HCT116 (cell line): ENCODE measurements around the gene SEMA7A. TPM values are rescaled to one million over a fixed set of nuclear protein-coding genes. Genes with fewer than 3 reads are reported as not detected.

Experiments used
- ATAC-seq: fragments of 200-7000 bp; cut with Tn5 transposase; 2 replicates; pipeline ENCODE4 v1.9.1; 2020; ENCODE audit warnings: mild to moderate bottlenecking, moderate library complexity
- BruUV-seq: library from RNA; stranded (reverse); fragments of 400-500 nt; replicated peaks from 2 replicates; lab custom pipeline; 2021; lab: Mats Ljungman, UMichigan
- CTCF ChIA-PET: fragments of 300-600 bp; sonication (Branson Sonifier 250); formaldehyde crosslinking; loops from one replicate; lab custom pipeline; 2021; ENCODE audit warnings: antibody characterized with exemption; lab: Charles Lee
- POLR2A ChIA-PET: fragments of 300-600, 350-600 bp; sonication (Branson Sonifier 250); formaldehyde crosslinking; loops from one replicate; lab custom pipeline; 2021; ENCODE audit warnings: antibody characterized with exemption; lab: Charles Lee
- RAD21 ChIA-PET, 2 experiments: fragments of 300-600 bp; sonication (Branson Sonifier 250); formaldehyde crosslinking; loops; one replicate each; lab custom pipeline; 2023; ENCODE audit warnings: low total read pairs in 2 of 2; ENCODE audit not compliant: uncharacterized antibody in 2 of 2, unreplicated experiment in 2 of 2, low non-redundant PET in 1 of 2; lab: Charles Lee
- DNase-seq: peaks from one replicate; pipeline ENCODE4 v3.0.0-alpha.2; 2010; ENCODE audit warnings: low read depth, low spot score
- H2AFZ ChIP-seq: fragments of 200-600 bp; shearing (Covaris generic), sonication (generic); 2 replicates; pipeline ENCODE4 v1.6.1; 2017; ENCODE audit warnings: low read depth, mixed run types, mixed read lengths, antibody characterized with exemption, low read length; ENCODE audit not compliant: poor library complexity, severe bottlenecking
- H3K27ac ChIP-seq: 2 replicates; pipeline ENCODE4 v1.5.1; 2012; ENCODE audit warnings: low read depth, low read length
- H3K27me3 ChIP-seq: fragments of 200-600 bp; sonication (generic); 2 replicates; pipeline ENCODE4 v1.6.1; 2016; ENCODE audit warnings: mixed run types, low read length, mixed read lengths; ENCODE audit not compliant: insufficient read depth
- H3K36me3 ChIP-seq, 2 experiments: fragments of 200-500 bp in 1 of 2; fragments of 200-600 bp in 1 of 2; sonication (Bioruptor generic) in 1 of 2; sonication (generic) in 1 of 2; 2 replicates each; pipeline versions ENCODE4 v1.5.1 to v1.6.1; 2014 to 2016; ENCODE audit warnings: low read length in 2 of 2, inconsistent platforms in 1 of 2, mixed read lengths in 1 of 2, mixed run types in 1 of 2; ENCODE audit not compliant: insufficient read depth in 2 of 2, control insufficient read depth in 1 of 2
- H3K4me1 ChIP-seq, 2 experiments: fragments of 200-600 bp in 1 of 2; sonication (generic) in 1 of 2; 2 replicates each; pipeline versions ENCODE4 v1.5.1 to v1.6.1; 2012 to 2017; ENCODE audit warnings: low read length in 2 of 2, inconsistent platforms in 1 of 2, mild to moderate bottlenecking in 1 of 2, mixed read lengths in 1 of 2, mixed run types in 1 of 2, moderate library complexity in 1 of 2; ENCODE audit not compliant: insufficient read depth in 2 of 2, control insufficient read depth in 1 of 2
- H3K4me2 ChIP-seq: fragments of 200-600 bp; sonication (generic); 2 replicates; pipeline ENCODE4 v1.6.1; 2017; ENCODE audit warnings: mixed run types, low read length, mixed read lengths
- H3K4me3 ChIP-seq, 2 experiments: fragments of 200-600 bp in 1 of 2; sonication (generic) in 1 of 2; replicated peaks in 1 of 2; 2 replicates each; pipeline ENCODE4 v1.5.1; 2011 to 2016; ENCODE audit warnings: low read length in 2 of 2, control low read depth in 1 of 2, low read depth in 1 of 2, mild to moderate bottlenecking in 1 of 2, mixed read lengths in 1 of 2, mixed run types in 1 of 2
- H3K79me2 ChIP-seq: fragments of 200-600 bp; sonication (generic); 2 replicates; pipeline ENCODE4 v1.6.1; 2017; ENCODE audit warnings: mild to moderate bottlenecking, mixed run types, low read length, moderate library complexity, mixed read lengths; ENCODE audit not compliant: insufficient read depth
- H3K9ac ChIP-seq: fragments of 200-600 bp; sonication (generic); 2 replicates; pipeline ENCODE4 v1.6.1; 2016; ENCODE audit warnings: low read length, mixed read lengths
- H3K9me2 ChIP-seq: fragments of 200-600 bp; sonication (generic), shearing (Covaris generic); 2 replicates; pipeline ENCODE4 v1.6.1; 2017; ENCODE audit warnings: mixed run types, mild to moderate bottlenecking, moderate library complexity; ENCODE audit not compliant: insufficient read depth
- H3K9me3 ChIP-seq, 2 experiments: fragments of 200-500 bp in 1 of 2; fragments of 200-600 bp in 1 of 2; sonication (Bioruptor generic) in 1 of 2; sonication (generic) in 1 of 2; 2 replicates each; pipeline ENCODE4 v1.6.1; 2014 to 2017; ENCODE audit warnings: low read length in 2 of 2, mixed read lengths in 2 of 2, inconsistent platforms in 1 of 2, low read depth in 1 of 2, mild to moderate bottlenecking in 1 of 2, mixed run types in 1 of 2, moderate library complexity in 1 of 2; ENCODE audit not compliant: control insufficient read depth in 1 of 2, insufficient read depth in 1 of 2
- H4K20me1 ChIP-seq: fragments of 200-600 bp; sonication (generic), shearing (Covaris generic); 2 replicates; pipeline ENCODE4 v1.6.1; 2017; ENCODE audit warnings: mixed run types, mild to moderate bottlenecking, moderate library complexity; ENCODE audit not compliant: insufficient read depth
- POLR2A ChIP-seq: IDR thresholded peaks from 2 replicates; pipeline ENCODE4 v1.7.0; 2011; ENCODE audit warnings: borderline replicate concordance; ENCODE audit not compliant: insufficient read depth, insufficient read length; ENCODE audit errors: extremely low read depth
- SP1 ChIP-seq: IDR thresholded peaks from 2 replicates; pipeline ENCODE4 v1.6.1; 2012; ENCODE audit warnings: low read depth
- SRF ChIP-seq: IDR thresholded peaks from 2 replicates; pipeline ENCODE4 v1.6.1; 2012; ENCODE audit warnings: low read depth
- intact Hi-C: fragments of 100-400 bp; cut with micrococcal nuclease; formaldehyde crosslinking; loops from 2 replicates; pipeline ENCODE4 v1.10.0; 2022
- total RNA-seq: library from RNA; stranded (reverse); gene quantifications from one replicate; pipeline ENCODE4 v1.2.1, GENCODE V29; 2021; ENCODE audit not compliant: unreplicated experiment

SEMA7A gene
- total RNA-seq, 1 experiment from 2014 or later: 13.8 TPM

- no peaks in the 10 kb centered on the region for H3K9me3 ChIP-seq
- H2AFZ ChIP-seq: no peak overlapping the region
- POLR2A ChIA-PET: interaction anchor here (2.1 kb wide), 1 partner anchor 12 kb away, joined by 6 read pairs; no protein-coding TSS in a partner anchor
- no peak for TF ChIP-seq POLR2A
- no peak for TF ChIP-seq SP1
- no peak overlapping the region for H3K4me3 ChIP-seq
- H3K27me3 ChIP-seq: no peaks in the 10 kb centered on the region
- ATAC-seq: no peak
- H3K36me3 ChIP-seq: peaks cover 0 to 27% of the 10 kb centered on the region in 2 experiments; a peak in 2 of 4 replicates
- intact Hi-C loops: no loop called here
- H3K27ac ChIP-seq: peak overlapping the region; percentile 12; the same call in 1 of the 2 replicates
- CTCF ChIA-PET: no interaction called here
- no peak for DNase-seq
- peaks cover 56 to 61% of the 10 kb centered on the region in 2 experiments for H3K4me1 ChIP-seq
- H3K4me2 ChIP-seq: peak overlapping the region; percentile 67
- H4K20me1 ChIP-seq: no peaks in the 10 kb centered on the region
- H3K79me2 ChIP-seq: peaks cover 67% of the 10 kb centered on the region
- no TSS peak for BruUV-seq
- no peak overlapping the region for H3K9ac ChIP-seq
- no peaks in the 10 kb centered on the region for H3K9me2 ChIP-seq
- RAD21 ChIA-PET: no interaction called here
Observed at GRCh38 chr15:74418575-74419338, 15.0 kb downstream of the SEMA7A start.

DNA sequence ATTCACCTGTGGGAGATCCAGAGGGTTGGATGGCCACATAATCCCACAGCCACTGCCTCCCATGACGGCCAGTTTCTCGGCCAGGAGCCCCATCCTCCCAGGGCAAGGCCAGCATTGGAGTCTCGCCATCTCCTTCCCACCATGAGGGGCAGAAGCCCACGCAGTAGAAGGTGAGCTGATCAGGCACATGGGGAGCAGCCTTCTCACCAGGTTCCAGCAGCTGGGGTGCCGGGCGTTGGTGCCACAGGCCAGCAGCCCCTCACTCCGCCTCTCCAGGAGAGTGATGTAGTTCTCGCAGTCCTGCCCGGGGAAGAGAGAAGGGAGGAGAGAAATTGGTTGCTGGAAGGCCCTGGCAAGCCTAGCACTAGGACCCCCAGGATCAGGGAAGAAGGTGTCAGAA lies 16.1 kb downstream of the SEMA7A start:
- POLR2A ChIA-PET: interaction anchor here (0.7 kb wide), 1 partner anchor 17 kb away, joined by 4 read pairs; no protein-coding TSS in a partner anchor

More for the DNA sequence above, 16.1 kb downstream of the SEMA7A start:
- DNase-seq: no peak
- Histone ChIP-seq H3K9ac (no peak overlapping the region), H3K79me2 (peaks cover 56% of the 10 kb centered on the region), H3K27ac (no peak overlapping the region), H3K36me3 (peaks cover 0 to 35% of the 10 kb centered on the region in 2 experiments; a peak in 2 of 4 replicates), H3K9me3 (no peaks in the 10 kb centered on the region), H2AFZ (no peak overlapping the region), H3K27me3 (no peaks in the 10 kb centered on the region), H3K9me2 (no peaks in the 10 kb centered on the region), H3K4me1 (peaks cover 45 to 50% of the 10 kb centered on the region in 2 experiments), H3K4me3 (no peak overlapping the region), H4K20me1 (no peaks in the 10 kb centered on the region), H3K4me2 (no peak overlapping the region)
- no TSS peak for BruUV-seq
- TF ChIP-seq POLR2A (no peak), SRF (no peak)
- intact Hi-C loops: no loop called here
- ChIA-PET RAD21 (no interaction called here), CTCF (no interaction called here)
- ATAC-seq: no peak
